Superior temporal gyrus (tissue), 1 donor: Measurements from ENCODE around the gene IL36A.

ENCODE experiments used
- DNase-seq: peaks from one replicate; pipeline ENCODE4 v3.0.0-alpha.2; 2016; ENCODE audit errors: extremely low spot score

Gene IL36A, protein sequence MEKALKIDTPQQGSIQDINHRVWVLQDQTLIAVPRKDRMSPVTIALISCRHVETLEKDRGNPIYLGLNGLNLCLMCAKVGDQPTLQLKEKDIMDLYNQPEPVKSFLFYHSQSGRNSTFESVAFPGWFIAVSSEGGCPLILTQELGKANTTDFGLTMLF

DNA sequence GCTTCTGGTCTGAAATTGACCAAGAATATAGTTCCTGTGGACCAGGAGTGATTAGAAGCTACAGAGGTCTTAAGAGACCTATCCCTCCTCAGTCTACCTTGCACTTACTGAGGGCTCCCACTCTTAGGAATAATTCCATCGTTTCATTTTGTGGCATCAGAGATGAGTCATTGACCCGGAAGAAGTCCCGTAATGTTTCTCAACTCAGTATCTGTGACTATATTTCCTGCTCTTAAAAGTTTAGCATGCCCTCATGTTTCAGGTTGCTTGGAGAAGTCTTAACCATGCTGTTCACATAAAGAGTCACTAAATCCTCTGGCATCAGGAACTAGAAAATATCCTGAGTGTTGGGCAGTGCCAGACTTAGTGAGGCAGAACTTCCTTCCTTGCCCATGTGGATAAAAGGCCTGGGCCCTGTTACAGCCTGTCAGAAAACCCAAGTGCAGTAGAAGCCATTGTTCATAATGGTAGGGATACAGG lies at the start of gene IL36A:
Gene IL36A (plus strand): TSS at position 430 of the 480 bp plus-strand sequence. CDS start 413 bp downstream, outside the sequence.
- DNase-seq, result no peak

DNA sequence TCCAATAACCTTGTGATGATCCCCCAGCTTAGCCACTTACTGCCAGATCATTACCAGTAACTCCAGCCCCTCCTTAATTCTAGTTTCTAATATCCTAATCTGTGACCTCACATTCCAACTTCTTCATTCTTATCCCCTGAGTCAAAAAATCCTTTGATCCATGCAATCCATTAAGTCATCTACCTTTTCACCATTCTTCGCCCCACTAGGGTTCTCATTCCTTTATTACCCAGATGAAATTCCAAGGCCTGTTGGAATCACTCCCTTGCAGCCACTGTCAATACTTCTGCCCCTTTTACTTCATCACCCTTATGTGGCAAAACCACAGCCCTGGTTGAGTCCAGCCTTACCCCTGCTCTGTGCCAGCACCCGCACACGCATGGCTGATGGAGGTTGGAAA lies 47.7 kb upstream of the IL36A start:
- DNase-seq, result no peak

DNA sequence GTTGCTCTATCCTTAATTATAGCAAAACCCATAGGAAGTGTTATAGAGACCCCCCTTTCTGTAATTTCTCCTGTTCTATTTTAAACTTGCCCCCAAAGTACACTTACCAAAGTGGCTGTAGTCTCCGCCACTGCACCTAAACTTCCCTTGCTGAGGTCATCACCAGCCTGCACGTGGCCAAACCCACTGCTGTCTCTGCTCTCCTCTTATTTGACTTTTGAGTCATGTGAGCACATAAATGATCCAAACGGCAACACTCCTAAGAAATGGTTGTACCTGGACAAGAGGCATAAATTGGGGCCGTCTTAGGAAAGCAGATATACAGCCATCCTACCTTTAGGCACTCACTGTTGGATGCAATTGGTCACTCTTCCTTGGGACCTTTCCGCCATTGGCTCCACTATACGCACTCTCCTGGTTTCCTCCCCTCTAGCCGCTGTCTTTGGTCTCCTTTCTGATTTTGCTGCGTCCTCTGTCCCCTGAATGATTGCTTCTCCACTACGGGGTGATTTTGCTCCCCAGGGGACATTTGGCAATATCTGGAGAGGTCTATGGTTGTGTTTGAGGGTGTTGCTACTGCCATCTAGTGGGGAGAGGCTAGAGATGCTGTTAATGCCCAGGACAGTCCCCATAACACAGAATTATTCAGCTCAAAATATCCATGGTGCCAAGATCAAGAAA lies 46.7 kb upstream of the IL36A start:
- DNase-seq, result peak; percentile 66

DNA sequence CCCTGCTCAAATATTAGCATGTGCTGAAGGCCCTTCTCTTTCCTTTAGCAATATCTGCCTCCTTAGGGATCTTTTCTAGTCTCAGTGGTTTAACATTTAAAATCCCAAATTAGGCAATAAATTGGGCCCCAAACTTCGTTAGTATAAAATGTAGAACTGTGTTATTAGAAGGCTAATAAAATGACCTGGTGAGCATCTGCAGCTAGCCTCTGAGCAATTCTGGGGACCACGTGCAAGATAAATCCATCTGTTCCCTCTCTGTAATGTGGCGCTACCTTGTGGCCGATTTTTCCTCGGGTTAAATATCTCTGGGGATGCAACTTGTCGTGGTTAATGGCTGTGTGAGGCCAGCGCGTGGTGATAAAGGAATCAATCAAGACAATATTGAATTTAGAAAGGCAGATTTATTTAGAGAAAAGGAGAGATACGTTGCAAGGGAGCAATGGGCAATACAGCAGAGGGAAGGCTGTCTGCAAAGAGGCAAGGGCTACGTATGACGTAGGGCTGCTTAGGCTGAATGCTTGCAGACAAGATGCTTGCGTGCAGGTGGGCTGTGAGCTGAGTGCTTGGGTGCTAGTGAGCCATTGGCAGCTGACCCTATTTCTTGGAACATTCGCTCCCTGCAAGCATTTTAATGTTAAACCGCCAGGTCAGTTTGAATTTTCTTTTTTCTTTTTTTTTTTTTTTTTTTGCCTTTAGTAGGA lies 46.0 kb upstream of the IL36A start:
- DNase-seq, result no peak

DNA sequence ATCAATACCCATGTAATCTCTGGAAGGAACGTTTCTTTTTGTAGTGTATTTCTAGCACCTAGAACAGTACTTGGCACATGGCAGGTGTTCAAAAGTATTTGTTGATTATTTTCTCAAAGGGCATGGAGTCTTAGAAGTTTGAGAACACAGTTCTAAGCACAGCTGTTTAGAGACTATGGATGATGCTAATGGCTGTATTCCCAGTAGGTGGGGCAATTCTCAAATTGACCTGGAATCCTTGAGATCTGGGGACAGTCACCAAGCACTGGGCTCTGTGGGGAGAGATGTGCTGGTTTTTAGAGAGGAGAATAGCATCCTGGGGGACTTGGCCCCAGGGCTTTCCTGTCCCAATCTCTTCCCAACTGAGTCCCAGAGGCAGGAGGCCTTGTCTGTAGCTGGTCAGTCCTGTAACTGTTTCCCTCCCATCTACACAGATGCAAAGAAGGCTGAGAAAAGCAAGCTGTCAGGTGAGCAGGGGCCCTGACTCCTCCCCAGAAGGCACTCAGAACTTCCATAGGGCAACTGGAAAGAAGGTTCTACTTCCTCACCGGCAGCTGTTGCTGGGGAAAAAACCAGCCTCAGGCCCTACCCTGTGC lies 44.9 kb upstream of the IL36A start:
- no peak for DNase-seq

DNA sequence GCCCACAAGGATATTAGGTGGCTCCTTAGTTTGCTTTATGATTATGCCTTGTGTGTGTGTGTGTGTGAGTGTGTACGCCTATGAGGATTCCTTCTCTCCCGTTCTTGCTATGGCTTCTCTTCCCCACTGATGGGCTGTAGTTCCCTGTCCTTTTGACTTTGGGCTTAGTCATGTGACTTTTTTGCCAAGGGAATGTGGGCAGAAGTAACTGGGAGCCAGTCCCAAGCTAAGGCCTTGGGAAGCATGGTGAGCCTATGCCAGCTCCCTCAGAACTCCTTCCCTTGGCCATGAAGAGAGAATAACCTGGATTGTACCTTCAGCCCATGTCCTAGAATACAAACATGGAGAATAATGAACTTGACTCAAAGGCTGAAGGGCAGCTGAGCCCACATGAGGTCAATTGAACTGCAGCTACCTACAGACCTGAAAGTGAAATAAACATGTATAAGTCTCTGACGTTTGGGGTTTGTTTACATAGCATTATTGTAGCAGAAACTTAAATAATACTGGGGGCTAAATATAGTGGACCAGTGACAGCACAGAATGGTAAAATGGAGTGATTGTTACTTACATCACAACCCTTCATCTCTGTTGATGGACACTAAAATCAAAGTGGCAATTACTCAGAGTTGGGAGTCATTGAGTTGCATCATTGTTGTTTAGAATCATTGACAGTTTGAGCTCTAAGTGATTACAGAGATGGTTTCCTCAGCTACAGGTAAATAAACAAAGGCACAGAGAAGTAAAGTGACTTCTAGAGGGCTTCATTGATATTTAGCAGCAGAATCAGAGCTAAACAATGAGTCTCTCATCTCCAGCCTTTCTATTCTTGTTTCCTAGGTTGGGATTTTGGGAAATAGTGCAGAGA lies 42.7 kb upstream of the IL36A start:
- DNase-seq, result no peak

DNA sequence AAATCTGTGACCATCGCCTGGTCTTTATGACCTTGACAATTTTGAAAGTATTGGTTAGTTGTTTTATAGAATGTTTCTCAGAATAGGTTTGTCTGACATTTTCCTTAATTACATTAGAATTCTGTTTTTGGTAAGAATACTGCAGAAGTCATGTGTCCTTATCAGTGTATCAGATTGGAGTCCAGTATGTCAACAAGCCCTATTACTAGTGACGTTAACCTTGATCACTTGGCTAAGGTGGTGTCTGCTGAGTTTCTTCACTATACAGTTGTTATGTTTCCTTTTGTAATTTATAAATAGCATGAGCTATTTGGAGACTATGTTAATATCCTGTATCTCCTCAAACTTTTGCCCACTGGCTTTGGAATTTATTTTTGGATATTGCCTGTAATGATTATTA lies 38.2 kb upstream of the IL36A start:
- DNase-seq, result no peak

DNA sequence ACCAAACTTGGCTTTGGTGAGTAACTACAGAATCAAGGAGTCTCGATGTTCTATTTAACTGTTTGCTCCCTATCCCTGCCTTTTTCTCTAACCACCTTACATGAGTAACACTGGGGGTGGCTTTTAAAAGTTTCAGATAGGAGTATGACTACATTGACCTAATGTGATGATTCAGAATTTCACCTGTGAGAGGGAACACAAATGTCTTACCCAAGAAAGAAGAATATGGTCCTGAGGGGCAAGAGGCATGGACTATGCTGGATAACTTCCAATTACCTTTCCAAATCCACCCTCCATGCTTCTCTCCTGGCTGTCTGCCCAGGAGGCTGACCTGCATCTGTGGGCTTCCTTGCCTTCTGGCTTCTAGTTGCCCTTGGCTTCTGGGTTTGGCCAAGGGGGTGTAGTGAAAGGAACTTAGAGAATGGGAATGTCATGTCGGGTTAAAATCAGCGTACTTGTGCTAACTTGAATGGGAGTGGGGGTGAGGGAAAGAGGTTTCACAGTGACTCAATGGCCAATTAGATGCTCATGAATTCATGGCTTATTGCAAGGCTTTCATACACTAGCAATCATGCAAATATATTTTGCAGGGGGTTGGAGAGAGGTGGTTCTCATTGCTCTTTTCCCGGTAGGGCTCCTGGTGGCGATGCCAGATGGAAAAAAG lies 32.7 kb upstream of the IL36A start:
- no peak for DNase-seq

DNA sequence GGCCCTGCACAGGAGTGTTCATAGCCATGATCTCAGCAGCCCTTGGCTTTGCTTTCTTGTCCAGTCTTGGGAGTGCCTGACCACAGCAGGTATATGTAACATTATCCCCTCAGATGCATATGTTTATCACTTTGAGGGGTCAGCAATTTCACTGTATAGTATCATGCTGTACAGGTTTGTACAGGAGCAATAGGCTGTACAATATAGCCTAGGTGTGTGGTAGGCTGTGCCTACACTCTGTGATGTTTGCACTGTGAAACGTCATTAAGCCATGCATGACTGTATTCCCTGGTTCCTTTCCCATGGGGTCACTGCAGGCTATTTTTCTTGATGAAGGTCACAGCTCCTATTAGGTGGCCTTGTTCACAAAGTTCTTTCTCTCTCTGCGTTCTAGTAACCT lies 32.1 kb upstream of the IL36A start:
- no peak for DNase-seq

DNA sequence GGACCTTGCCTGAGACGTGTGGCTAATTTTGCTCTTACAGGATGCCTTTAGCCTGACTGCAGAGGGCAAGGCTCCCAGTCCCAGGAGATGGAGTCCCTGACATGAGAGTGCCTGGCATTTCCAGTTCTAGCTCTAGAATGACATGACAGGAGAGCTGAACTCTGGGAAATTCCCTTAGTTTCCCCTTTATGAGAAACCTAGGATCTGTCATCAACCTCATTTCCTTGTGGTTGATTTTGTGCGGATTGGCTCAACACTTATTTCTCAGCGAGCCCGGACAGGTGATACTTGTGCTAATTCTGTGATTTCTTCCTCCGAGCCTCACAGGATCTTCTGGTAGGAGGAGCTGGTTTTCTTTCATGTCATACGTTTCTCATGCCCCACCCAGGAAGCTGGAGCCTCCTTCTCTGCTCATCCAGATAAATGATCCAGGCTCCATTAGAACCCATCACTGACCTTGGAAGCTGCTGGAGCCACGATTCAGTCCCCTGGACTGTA lies 27.7 kb upstream of the IL36A start, which contains the start of gene IL36G:
Gene IL36G (plus strand): TSS at position 448 of the 498 bp plus-strand sequence. CDS start 633 bp downstream, outside the sequence.
- no peak for DNase-seq

DNA sequence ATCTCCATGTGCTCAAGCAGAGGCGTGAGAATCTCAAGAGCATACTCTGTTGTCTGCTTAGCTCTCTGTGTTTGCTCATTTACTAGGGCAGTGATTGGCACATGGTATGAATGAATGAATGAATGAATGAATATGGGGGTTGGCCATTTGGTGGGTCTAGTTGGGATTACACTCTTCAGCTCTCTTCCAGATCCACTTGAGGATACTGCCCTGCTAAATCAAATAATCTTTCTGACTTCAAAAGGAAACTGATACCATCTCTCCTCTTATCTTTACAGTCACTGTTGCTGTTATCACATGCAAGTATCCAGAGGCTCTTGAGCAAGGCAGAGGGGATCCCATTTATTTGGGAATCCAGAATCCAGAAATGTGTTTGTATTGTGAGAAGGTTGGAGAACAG lies 25.5 kb upstream of the IL36A start:
- no peak for DNase-seq

DNA sequence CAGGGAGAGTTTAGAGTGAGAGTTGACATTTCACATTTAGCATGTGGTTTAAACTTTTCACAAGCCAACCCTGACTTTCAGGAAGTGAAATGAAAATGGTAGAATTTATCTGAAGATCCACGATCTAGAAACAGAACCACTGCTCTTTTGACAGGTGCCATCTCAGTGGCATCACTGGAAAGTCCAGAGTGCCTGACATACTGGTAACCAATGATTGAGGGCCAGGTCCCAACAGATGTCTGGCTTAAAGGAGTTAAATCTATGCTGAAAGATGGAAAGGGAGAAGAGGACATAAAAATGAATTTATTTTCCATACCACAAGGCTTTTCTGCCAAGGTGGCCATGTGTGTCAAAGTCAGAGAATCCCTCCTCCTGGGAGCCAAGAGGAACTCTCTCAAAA lies 24.7 kb upstream of the IL36A start:
- DNase-seq, result no peak

DNA sequence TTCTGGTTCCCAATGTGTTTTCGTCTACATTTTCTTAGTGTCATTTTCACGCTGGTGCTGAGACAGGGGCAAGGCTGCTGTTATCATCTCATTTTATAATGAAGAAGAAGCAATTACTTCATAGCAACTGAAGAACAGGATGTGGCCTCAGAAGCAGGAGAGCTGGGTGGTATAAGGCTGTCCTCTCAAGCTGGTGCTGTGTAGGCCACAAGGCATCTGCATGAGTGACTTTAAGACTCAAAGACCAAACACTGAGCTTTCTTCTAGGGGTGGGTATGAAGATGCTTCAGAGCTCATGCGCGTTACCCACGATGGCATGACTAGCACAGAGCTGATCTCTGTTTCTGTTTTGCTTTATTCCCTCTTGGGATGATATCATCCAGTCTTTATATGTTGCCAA lies 20.2 kb upstream of the IL36A start:
- no peak for DNase-seq

DNA sequence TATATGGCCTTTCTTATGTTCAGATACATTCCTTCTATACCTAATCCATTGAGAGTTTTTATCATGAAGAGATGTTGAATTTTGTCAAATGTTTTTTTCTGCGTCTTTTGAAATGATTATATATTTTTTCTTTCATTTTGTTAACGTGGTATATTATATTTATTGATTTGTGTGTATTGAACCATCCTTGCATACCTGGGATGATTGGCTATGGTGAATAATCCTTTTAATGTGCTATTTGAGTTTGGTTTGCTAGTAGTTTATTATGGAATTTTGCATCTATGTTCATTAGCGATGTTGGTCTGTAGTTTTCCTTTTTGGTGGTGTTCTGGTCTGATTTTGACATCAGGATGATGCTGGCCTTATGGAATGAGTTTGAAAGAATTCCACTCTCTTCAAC lies 15.6 kb upstream of the IL36A start:
- DNase-seq, result no peak

DNA sequence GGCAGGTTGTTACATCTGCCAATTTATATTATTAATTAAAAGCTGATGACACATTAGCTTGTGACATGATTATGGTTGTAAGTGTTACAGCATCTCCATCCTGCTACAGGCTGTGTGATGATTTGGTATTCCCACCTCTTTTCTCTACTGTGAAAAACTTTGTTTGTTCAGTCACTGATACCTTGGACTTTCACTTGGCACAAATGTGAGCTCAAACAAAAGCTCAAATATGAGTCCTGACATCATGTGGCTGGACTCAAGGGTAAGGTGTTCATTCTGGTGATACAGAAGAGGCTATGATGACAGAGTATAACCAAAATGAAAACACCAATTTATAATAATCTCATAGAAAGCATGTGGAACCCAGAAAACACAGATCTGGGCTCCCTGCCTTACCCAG lies 11.4 kb upstream of the IL36A start:
- DNase-seq, result no peak

DNA sequence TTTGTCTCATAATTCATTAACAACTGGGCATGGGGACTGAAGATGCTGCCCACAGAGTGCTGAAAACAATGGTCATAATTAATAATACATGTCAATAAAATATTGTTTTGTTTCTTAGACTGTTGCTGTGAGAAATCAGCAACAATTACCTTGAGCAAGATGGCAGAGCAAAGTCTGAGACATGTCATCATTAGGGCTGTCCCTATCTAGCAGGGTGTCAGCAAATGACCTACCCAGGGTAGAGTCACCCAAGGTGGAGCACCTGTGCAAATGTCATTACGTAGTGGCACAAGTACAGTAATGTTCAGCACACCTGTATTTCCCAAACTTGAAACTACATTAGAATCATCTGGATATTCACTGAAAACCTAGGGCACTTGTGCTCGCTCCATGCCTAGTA lies 10.6 kb upstream of the IL36A start:
- no peak for DNase-seq

DNA sequence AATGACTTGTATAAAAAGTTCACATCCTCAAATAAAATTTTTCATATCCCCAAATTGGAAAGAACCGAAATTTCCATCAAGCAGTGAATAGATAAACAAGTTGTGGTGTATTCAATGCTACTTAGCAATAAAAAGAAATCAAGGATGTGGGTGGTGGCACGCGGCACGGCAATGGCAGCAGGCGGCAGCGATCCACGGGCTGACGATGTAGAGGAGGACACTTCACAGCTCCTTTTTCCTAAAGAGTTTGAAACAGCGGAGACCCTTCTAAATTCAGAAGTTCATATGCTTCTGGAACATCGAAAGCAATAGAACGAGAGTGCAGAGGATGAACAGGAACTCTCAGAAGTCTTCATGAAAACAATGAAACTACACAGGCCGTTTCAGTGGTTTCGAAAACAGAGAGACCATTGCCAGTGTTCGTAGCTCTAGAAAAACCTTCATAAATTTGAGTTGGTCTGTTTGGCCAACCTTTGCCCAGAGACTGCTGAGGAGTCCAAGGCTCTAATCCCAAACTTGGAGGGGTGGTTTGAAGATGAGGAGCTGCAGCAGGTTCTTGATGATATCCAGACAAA lies 9.8 kb upstream of the IL36A start:
- DNase-seq, result no peak

DNA sequence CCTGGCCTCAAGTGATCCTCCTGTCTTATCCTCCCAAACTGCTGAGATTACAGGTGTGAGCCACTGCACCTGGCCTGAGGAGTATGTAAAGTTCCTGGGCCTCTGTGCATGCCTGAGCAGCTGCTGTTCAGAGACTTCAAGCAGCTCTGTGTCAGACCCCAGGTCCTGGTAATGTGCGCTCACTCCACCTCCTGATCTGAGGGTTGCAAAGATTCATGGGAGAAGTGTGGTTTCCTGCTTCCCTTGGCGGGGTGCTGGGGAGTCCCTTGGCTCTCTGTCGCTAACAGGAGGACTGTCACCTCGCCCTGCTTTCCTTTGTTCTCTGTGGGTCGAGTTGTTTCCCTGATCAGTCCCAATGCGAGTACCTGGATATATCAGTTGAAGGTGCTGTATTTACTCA lies 8.6 kb upstream of the IL36A start:
- no peak for DNase-seq

DNA sequence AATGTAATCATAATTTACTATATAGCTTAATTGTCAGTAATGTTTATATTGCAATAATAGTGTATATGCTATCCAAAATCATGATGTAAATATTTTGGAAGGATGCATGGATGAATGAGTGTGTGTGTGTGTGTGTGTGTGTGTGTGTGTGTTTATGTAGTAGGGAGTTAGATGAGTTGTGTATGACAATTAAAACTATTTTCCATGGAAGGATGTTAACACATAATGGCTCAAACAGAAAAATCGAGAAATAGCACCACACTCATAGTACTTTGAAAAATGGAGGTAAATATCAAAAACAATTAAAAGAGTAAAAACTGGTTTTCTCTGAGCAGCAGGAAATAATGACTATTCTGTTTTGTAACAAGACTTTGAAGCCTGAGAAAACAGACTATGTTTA lies 8.1 kb upstream of the IL36A start:
- no peak for DNase-seq

DNA sequence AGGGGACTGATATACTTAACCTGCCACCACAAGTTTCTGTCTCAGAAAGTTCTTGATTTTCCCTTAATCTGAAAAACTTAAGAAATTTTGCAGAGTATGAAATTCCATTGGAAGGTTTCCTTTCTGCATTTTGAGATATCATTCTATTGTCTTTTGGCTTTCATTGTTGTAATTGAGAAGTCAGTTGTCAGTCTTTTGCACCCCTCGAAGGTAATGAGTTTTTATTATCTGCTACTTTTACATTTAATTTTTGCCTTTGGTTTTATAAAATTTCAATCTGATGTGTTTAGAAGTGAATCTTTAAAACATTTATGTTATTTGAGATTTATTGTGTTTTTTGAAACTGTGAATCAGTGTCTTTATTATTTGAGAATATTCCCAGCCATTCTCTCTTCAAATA lies 4.8 kb upstream of the IL36A start:
- no peak for DNase-seq

DNA sequence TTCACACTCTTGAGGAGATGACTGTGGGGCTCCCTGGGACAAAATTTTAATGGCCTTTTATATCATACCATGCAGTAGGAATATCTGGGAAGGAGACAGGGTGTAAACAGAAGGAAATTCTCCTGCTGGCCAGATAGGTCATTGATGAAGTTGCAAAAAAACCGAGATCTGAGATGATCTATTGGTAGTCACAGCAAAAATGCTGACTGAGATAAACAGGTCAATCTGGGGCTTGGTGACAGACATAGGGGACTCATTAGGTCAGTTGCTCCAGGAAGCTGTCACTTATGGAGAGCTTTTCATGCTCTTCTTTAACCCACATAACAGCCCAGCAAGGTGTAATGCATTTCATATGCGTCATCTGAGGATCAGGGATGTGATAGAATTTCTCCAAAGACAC lies 2.6 kb upstream of the IL36A start:
- DNase-seq, result no peak
